ENCODE measurements around the gene SLC44A3. TPM values are rescaled to one million over a fixed set of nuclear protein-coding genes. Genes with fewer than 3 reads are reported as not detected.
A peak's percentile ranks its signal among the peaks of the same experiment; 100 is the strongest.

The SLC44A3 gene
- total and polyA plus RNA-seq, 12 donors, result 4.2 to 26.2 (median 9.5) TPM

DNA sequence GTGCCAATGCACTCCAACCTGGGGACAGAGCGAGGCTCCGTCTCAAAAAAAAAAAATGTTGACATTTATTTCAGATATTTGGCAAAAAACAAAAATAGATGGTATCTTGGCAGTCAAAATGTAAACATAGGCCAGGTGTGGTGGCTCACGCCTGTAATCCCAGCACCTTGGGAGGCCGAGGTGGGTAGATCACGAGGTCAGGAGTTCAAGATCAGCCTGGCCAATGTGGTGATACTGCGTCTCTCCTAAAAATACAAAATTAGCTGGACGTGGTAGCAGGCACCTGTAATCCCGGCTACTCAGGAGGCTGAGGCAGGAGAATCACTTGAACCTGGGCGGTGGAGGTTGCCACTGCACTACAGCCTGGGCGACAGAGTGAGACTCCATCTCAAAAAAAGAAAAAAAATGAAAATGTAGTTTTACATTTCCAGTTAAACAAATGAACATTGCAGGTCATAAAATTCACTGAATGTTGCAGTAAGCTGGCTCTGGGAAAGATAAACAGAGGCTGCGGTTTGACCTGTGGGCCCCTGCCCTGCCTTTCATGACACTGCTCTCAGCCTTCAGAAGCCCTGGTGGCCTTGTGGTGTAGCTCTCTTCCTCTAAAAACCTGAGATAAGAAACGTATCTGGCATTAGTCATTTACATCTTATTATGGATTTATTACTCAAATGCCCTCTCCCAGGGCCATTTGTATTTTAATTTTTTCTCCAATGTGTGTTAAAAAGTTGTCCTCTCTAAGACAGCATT, 12.2 kb upstream of the SLC44A3 start:
- no peak for TF ChIP-seq POLR2A (IDR thresholded peaks at IDR 0.05)
- TF ChIP-seq, protein P1, sequence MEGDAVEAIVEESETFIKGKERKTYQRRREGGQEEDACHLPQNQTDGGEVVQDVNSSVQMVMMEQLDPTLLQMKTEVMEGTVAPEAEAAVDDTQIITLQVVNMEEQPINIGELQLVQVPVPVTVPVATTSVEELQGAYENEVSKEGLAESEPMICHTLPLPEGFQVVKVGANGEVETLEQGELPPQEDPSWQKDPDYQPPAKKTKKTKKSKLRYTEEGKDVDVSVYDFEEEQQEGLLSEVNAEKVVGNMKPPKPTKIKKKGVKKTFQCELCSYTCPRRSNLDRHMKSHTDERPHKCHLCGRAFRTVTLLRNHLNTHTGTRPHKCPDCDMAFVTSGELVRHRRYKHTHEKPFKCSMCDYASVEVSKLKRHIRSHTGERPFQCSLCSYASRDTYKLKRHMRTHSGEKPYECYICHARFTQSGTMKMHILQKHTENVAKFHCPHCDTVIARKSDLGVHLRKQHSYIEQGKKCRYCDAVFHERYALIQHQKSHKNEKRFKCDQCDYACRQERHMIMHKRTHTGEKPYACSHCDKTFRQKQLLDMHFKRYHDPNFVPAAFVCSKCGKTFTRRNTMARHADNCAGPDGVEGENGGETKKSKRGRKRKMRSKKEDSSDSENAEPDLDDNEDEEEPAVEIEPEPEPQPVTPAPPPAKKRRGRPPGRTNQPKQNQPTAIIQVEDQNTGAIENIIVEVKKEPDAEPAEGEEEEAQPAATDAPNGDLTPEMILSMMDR (IDR thresholded peaks at IDR 0.05), result peak in 3 of 6 experiments; percentile 15 to 39 (median 20)
- Histone ChIP-seq H3K9me3 (replicated peaks in 1 of 3) (no peaks in the 10 kb centered on the region), H3K27ac (peak overlapping the region in 1 of 5 donors; percentile 38), H3K4me1 (replicated peaks in 1 of 2) (peaks cover 0 to 44% of the 10 kb centered on the region in 2 donors), H3K27me3 (no peaks in the 10 kb centered on the region), H3K36me3 (replicated peaks in 1 of 2) (no peaks in the 10 kb centered on the region), H3K4me3 (no peak overlapping the region)
- 56 to 74% (median 58%) methylated on average over 12 of the region's 12 CpGs for WGBS, 4 donors
- intact Hi-C loops (cut with DNase I), result loop anchor here (5.0 to 10.0 kb wide), 3 partner anchors 206 to 323 kb away; no protein-coding TSS in a partner anchor
- DNase-seq, result peak; percentile 55 to 86 (median 76)

- H3K9me3 ChIP-seq (replicated peaks in 1 of 3), result no peaks in the 10 kb centered on the region
- no peak overlapping the region for H3K4me3 ChIP-seq
- intact Hi-C loops (cut with DNase I), result loop anchor here (5.0 to 10.0 kb wide), 3 partner anchors 206 to 324 kb away; no protein-coding TSS in a partner anchor
- no peaks in the 10 kb centered on the region for H3K27me3 ChIP-seq
- H3K27ac ChIP-seq, result no peak overlapping the region
- H3K36me3 ChIP-seq (replicated peaks in 1 of 2), result no peaks in the 10 kb centered on the region
- TF ChIP-seq, protein P1 (IDR thresholded peaks at IDR 0.05), result no peak
- no peak for TF ChIP-seq POLR2A (IDR thresholded peaks at IDR 0.05)
- no peak for DNase-seq
- WGBS, 4 donors, result 53 to 64% (median 55%) methylated on average over 3 of the region's 3 CpGs
- H3K4me1 ChIP-seq (replicated peaks in 1 of 2), result peaks cover 0 to 37% of the 10 kb centered on the region in 2 donors
Measured at GRCh38 chr1:94808669-94809068, 11.5 kb upstream of the SLC44A3 start.

- Histone ChIP-seq H3K9me3 (replicated peaks in 1 of 3) (no peaks in the 10 kb centered on the region), H3K36me3 (replicated peaks in 1 of 2) (no peaks in the 10 kb centered on the region), H3K4me1 (replicated peaks in 1 of 2) (peaks cover 0 to 10% of the 10 kb centered on the region in 2 donors), H3K4me3 (no peak overlapping the region), H3K27me3 (no peaks in the 10 kb centered on the region), H3K27ac (no peak overlapping the region)
- no peak for DNase-seq
- WGBS, 4 donors, result 65 to 78% (median 68%) methylated on average over 4 of the region's 4 CpGs
- TF ChIP-seq, protein P1 (IDR thresholded peaks at IDR 0.05), result no peak
- TF ChIP-seq POLR2A (IDR thresholded peaks at IDR 0.05), result no peak
- intact Hi-C loops (cut with DNase I), result no loop called here
Measured at GRCh38 chr1:94812985-94813384, 7.2 kb upstream of the SLC44A3 start.

GRCh38 chr1:94816030-94816429, 4.1 kb upstream of the SLC44A3 start:
- no peak for TF ChIP-seq POLR2A (IDR thresholded peaks at IDR 0.05)
- TF ChIP-seq, protein P1 (IDR thresholded peaks at IDR 0.05), result no peak

More at GRCh38 chr1:94816030-94816429, 4.1 kb upstream of the SLC44A3 start:
- DNase-seq, result no peak
- no peak overlapping the region for H3K4me3 ChIP-seq
- H3K4me1 ChIP-seq (replicated peaks in 1 of 2), result peaks cover 0 to 16% of the 10 kb centered on the region in 2 donors
- intact Hi-C loops (cut with DNase I), result no loop called here
- no peaks in the 10 kb centered on the region for H3K36me3 ChIP-seq (replicated peaks in 1 of 2)
- no peak overlapping the region for H3K27ac ChIP-seq
- H3K27me3 ChIP-seq, result no peaks in the 10 kb centered on the region
- WGBS, 4 donors, result 0 to 43% (median 31%) methylated on average over 1 of the region's 1 CpG
- H3K9me3 ChIP-seq (replicated peaks in 1 of 3), result no peaks in the 10 kb centered on the region

Data from adrenal gland (tissue), 12 donors.